ENCODE measurements around the gene BCL7C.
A peak's percentile ranks its signal among the peaks of the same experiment; 100 is the strongest.

- TF ChIP-seq POLR2AphosphoS5 (IDR thresholded peaks at IDR 0.05; ENCODE audit: borderline replicate concordance, low read depth, low read length) (peak; percentile 96), FOXP2 (optimal IDR thresholded peaks at IDR 0.05; ENCODE audit: control extremely low read depth, extremely low read length, insufficient read depth) (peak; percentile 85), EZH2 (IDR thresholded peaks at IDR 0.05) (no peak)
These were observed 18.8 kb downstream of the BCL7C start for GRCh38 chr16:30874821-30875717.
